ENCODE results near the gene MACROD2. TPM values are rescaled to one million over a fixed set of nuclear protein-coding genes. Genes with fewer than 3 reads are reported as not detected.
"Not testable (repeated sequence)": the region's sequence is repeated elsewhere in the genome, so short reads cannot be mapped to it uniquely, and the experiment has no call there.

MACROD2 gene
- 7.1 TPM for polyA plus RNA-seq (2013, experiment 1 of 4)
- polyA plus RNA-seq (2013, experiment 2 of 4): 8.5 TPM
- polyA plus RNA-seq (2013, experiment 3 of 4): 4.9 TPM
- 7.4 TPM for polyA plus RNA-seq (2013, experiment 4 of 4)

GRCh38 chr20:13995086-13995665, at the start of gene MACROD2:
Gene MACROD2, plus strand, starts transcription at chr20:13995516.
- H3K27ac ChIP-seq (ENCODE audit: insufficient read depth, low read depth, low read length, poor library complexity, severe bottlenecking): no peak within 1 kb of the TSS
- no peaks in the 10 kb centered on the region for H3K36me3 ChIP-seq (ENCODE audit: control insufficient read depth, insufficient read depth, low read length)
- H3K27me3 ChIP-seq (ENCODE audit: control insufficient read depth, insufficient read depth, low read length, poor library complexity, severe bottlenecking): peaks cover 12% of the 10 kb centered on the region
- 1% methylated on average over 61 of the region's 61 CpGs for WGBS, 2 experiments
- H3K9me3 ChIP-seq (ENCODE audit: control insufficient read depth, low read length): no peaks in the 10 kb centered on the region
- H3K4me1 ChIP-seq (ENCODE audit: control insufficient read depth, insufficient read depth, low read length): no peaks in the 10 kb centered on the region
- H3K4me3 ChIP-seq (ENCODE audit: insufficient read depth, low read depth, low read length): peak within 1 kb of the TSS; percentile 62

DNA sequence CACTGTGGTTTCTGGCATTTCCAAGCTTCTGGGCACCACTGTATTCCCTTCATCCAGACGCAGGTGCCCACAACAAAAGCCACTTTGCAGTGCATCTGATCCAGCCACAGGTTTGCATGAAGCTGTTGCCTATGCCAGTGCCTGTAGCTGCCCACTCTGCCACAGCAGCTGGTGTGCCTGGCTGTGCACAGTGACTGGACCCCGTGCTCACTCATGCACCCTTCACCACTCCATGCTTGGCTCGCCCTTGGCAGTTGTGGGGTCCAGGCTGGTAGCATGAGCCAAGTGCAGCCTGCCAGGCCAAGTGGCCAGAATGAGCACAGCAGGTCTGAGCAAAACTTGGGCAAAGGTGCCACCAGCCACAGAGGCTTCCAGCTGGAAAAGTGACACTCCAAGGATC, 47.6 kb upstream of the MACROD2 start:
- H3K27ac ChIP-seq (ENCODE audit: insufficient read depth, low read depth, low read length, poor library complexity, severe bottlenecking): no peak overlapping the region
- no peaks in the 10 kb centered on the region for H3K36me3 ChIP-seq (ENCODE audit: control insufficient read depth, insufficient read depth, low read length)
- no peaks in the 10 kb centered on the region for H3K4me1 ChIP-seq (ENCODE audit: control insufficient read depth, insufficient read depth, low read length)
- H3K9me3 ChIP-seq (ENCODE audit: control insufficient read depth, low read length): no peaks in the 10 kb centered on the region
- H3K27me3 ChIP-seq (ENCODE audit: control insufficient read depth, insufficient read depth, low read length, poor library complexity, severe bottlenecking): no peaks in the 10 kb centered on the region
- 89 to 94% methylated on average over 3 of the region's 3 CpGs for WGBS, 2 experiments
- H3K4me3 ChIP-seq (ENCODE audit: insufficient read depth, low read depth, low read length): no peak overlapping the region

GRCh38 chr20:13953227-13953626, 42.1 kb upstream of the MACROD2 start:
- Histone ChIP-seq H3K27me3 (ENCODE audit: control insufficient read depth, insufficient read depth, low read length, poor library complexity, severe bottlenecking) (no peaks in the 10 kb centered on the region), H3K27ac (ENCODE audit: insufficient read depth, low read depth, low read length, poor library complexity, severe bottlenecking) (no peak overlapping the region), H3K9me3 (ENCODE audit: control insufficient read depth, low read length) (no peaks in the 10 kb centered on the region), H3K4me1 (ENCODE audit: control insufficient read depth, insufficient read depth, low read length) (no peaks in the 10 kb centered on the region), H3K36me3 (ENCODE audit: control insufficient read depth, insufficient read depth, low read length) (no peaks in the 10 kb centered on the region), H3K4me3 (ENCODE audit: insufficient read depth, low read depth, low read length) (no peak overlapping the region)
- WGBS, 2 experiments: 79 to 88% methylated on average over 6 of the region's 6 CpGs

- no peaks in the 10 kb centered on the region for H3K9me3 ChIP-seq (ENCODE audit: control insufficient read depth, low read length)
- H3K27ac ChIP-seq (ENCODE audit: insufficient read depth, low read depth, low read length, poor library complexity, severe bottlenecking): no peak overlapping the region
- H3K4me1 ChIP-seq (ENCODE audit: control insufficient read depth, insufficient read depth, low read length): no peaks in the 10 kb centered on the region
- no peak overlapping the region for H3K4me3 ChIP-seq (ENCODE audit: insufficient read depth, low read depth, low read length)
- H3K36me3 ChIP-seq (ENCODE audit: control insufficient read depth, insufficient read depth, low read length): no peaks in the 10 kb centered on the region
- 100% methylated on average over 1 to 2 of the region's 2 CpGs for WGBS, 2 experiments
- no peaks in the 10 kb centered on the region for H3K27me3 ChIP-seq (ENCODE audit: control insufficient read depth, insufficient read depth, low read length, poor library complexity, severe bottlenecking)
These were observed 35.2 kb upstream of the MACROD2 start for GRCh38 chr20:13960119-13960518.

DNA sequence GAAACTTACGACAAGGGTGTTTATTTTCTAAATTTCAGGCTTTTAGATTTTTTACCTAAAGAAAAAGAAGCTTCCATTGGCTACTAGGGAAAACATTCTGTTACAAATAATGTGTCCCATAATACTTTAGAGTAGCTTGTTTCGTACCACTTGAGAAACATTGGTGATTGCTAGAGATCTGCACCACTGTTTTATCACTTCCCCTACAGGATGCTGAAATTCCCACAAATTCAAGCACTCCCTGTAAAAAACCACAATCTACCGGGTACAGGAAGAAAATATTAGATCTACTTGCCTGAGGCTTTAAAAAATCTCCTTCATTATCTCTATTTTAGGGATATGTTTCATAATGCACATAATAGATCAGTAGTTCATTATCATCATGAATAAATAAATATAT, 34.8 kb upstream of the MACROD2 start:
- no peaks in the 10 kb centered on the region for H3K4me1 ChIP-seq (ENCODE audit: control insufficient read depth, insufficient read depth, low read length)
- no peaks in the 10 kb centered on the region for H3K27me3 ChIP-seq (ENCODE audit: control insufficient read depth, insufficient read depth, low read length, poor library complexity, severe bottlenecking)
- 97 to 100% methylated on average over 2 to 3 of the region's 3 CpGs for WGBS, 2 experiments
- no peak overlapping the region for H3K27ac ChIP-seq (ENCODE audit: insufficient read depth, low read depth, low read length, poor library complexity, severe bottlenecking)
- H3K36me3 ChIP-seq (ENCODE audit: control insufficient read depth, insufficient read depth, low read length): no peaks in the 10 kb centered on the region
- no peak overlapping the region for H3K4me3 ChIP-seq (ENCODE audit: insufficient read depth, low read depth, low read length)
- H3K9me3 ChIP-seq (ENCODE audit: control insufficient read depth, low read length): no peaks in the 10 kb centered on the region

DNA sequence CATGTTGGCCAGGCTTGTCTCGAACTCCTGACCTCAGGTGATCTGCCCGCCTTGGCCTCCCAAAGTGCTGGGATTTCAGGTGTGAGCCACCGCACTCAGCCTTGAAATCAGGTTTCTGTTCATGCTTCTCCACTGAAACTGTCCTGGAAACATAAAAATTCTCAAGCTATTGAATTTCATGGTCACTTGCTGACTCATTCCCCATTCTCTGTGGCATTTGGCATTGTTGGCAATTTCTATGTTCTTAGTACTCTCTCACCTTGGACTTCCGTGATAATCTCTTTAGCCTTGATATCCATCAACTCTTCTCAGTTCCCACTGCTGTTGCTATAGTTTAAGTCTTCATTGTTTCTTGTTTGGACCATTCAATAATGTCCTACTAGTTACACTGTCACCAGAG, 11.1 kb upstream of the MACROD2 start:
- Histone ChIP-seq H3K9me3 (ENCODE audit: control insufficient read depth, low read length) (no peaks in the 10 kb centered on the region), H3K27ac (ENCODE audit: insufficient read depth, low read depth, low read length, poor library complexity, severe bottlenecking) (no peak overlapping the region), H3K4me3 (ENCODE audit: insufficient read depth, low read depth, low read length) (no peak overlapping the region), H3K4me1 (ENCODE audit: control insufficient read depth, insufficient read depth, low read length) (no peaks in the 10 kb centered on the region), H3K36me3 (ENCODE audit: control insufficient read depth, insufficient read depth, low read length) (no peaks in the 10 kb centered on the region), H3K27me3 (ENCODE audit: control insufficient read depth, insufficient read depth, low read length, poor library complexity, severe bottlenecking) (no peaks in the 10 kb centered on the region)
- WGBS, 2 experiments: 68 to 71% methylated on average over 4 of the region's 4 CpGs

DNA sequence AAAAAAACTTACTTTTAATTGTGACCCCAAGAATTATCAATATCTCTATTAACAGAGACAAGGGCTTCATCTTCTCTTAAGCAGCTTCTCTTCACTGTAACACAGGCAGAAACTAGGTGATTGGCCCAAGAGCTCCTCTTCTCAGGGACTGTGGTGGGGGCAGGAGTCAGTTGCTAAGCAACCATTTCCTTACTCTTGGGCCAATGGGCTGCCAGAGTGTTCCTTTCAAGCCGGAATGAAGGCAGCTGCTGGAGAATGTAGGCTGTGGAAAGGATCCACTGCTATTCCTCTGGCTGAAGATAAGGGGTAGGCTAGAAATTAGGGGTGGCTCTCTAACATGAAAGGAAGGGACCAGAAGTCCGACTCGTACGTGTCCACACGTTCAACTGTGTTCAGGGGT, 4.9 kb upstream of the MACROD2 start, which contains the start of gene SEL1L2:
TSS of gene SEL1L2 (minus strand) at position 150 of the 400 bp plus-strand sequence. CDS start at position 70, 80 bp downstream.
- Histone ChIP-seq H3K4me3 (ENCODE audit: insufficient read depth, low read depth, low read length) (no peak within 1 kb of the TSS), H3K4me1 (ENCODE audit: control insufficient read depth, insufficient read depth, low read length) (no peaks in the 10 kb centered on the region), H3K9me3 (ENCODE audit: control insufficient read depth, low read length) (no peaks in the 10 kb centered on the region), H3K36me3 (ENCODE audit: control insufficient read depth, insufficient read depth, low read length) (no peaks in the 10 kb centered on the region), H3K27ac (ENCODE audit: insufficient read depth, low read depth, low read length, poor library complexity, severe bottlenecking) (peak within 1 kb of the TSS; percentile 83), H3K27me3 (ENCODE audit: control insufficient read depth, insufficient read depth, low read length, poor library complexity, severe bottlenecking) (no peaks in the 10 kb centered on the region)
- 56 to 69% methylated on average over 4 to 5 of the region's 5 CpGs for WGBS, 2 experiments

DNA sequence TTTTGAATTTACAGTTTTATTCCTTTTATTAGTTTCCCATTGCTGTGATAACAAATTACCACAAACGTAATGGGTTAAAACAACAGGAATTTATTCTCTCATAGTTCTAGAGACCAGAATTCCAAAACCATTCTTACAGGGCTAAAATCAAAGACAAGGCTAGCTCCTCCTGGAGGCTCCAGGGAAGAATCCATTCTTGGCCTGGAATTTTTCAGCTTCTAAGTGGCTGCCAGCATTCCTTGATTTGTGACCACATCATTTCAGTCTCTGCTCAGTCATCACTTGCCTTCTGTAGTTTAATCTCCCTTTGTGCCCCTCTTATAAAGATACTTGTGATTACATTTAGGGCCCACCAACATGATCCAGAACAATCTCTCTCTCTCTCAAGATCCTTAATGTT, 4.0 kb upstream of the MACROD2 start:
- H3K27ac ChIP-seq (ENCODE audit: insufficient read depth, low read depth, low read length, poor library complexity, severe bottlenecking): peak overlapping the region; percentile 83
- H3K4me1 ChIP-seq (ENCODE audit: control insufficient read depth, insufficient read depth, low read length): no peaks in the 10 kb centered on the region
- 94 to 100% methylated on average over 1 of the region's 1 CpG for WGBS, 2 experiments
- no peaks in the 10 kb centered on the region for H3K36me3 ChIP-seq (ENCODE audit: control insufficient read depth, insufficient read depth, low read length)
- peaks cover 6% of the 10 kb centered on the region for H3K27me3 ChIP-seq (ENCODE audit: control insufficient read depth, insufficient read depth, low read length, poor library complexity, severe bottlenecking)
- no peaks in the 10 kb centered on the region for H3K9me3 ChIP-seq (ENCODE audit: control insufficient read depth, low read length)
- no peak overlapping the region for H3K4me3 ChIP-seq (ENCODE audit: insufficient read depth, low read depth, low read length)

- not testable (repeated sequence) for H3K36me3 ChIP-seq (ENCODE audit: control insufficient read depth, insufficient read depth, low read length); H3K9me3 ChIP-seq (ENCODE audit: control insufficient read depth, low read length); H3K27ac ChIP-seq (ENCODE audit: insufficient read depth, low read depth, low read length, poor library complexity, severe bottlenecking); H3K4me1 ChIP-seq (ENCODE audit: control insufficient read depth, insufficient read depth, low read length); H3K4me3 ChIP-seq (ENCODE audit: insufficient read depth, low read depth, low read length)
- H3K27me3 ChIP-seq (ENCODE audit: control insufficient read depth, insufficient read depth, low read length, poor library complexity, severe bottlenecking): peaks cover 12% of the 10 kb centered on the region
- whole genome bisulfite sequencing, 2 experiments: 92 to 94% methylated on average over 4 to 5 of the region's 5 CpGs
These were observed 3.4 kb upstream of the MACROD2 start for GRCh38 chr20:13991955-13992354.

DNA sequence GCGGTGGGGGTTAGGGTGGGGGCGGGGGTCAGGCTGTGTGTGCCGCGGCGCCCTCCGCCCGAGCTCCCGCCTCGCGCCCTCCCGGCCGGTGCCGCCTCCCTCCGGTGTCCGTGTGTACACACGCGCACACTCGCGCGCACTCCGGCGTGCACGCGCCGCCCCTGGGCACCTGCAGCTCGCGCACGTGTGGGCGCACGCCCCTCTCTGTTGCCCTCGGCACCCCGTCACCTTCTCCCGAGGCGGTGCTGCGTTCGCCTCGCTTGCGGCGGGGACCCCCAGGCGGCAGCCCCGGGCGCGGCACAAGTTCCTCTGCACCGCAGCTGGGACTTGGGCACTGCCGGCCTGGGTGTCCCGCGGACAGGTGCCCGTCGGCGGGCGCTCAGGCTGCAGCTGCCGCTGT, 525 bp downstream of the MACROD2 start:
- 0% methylated on average over 52 of the region's 52 CpGs for WGBS, 2 experiments
- H3K27ac ChIP-seq (ENCODE audit: insufficient read depth, low read depth, low read length, poor library complexity, severe bottlenecking): no peak overlapping the region
- H3K9me3 ChIP-seq (ENCODE audit: control insufficient read depth, low read length): no peaks in the 10 kb centered on the region
- H3K4me3 ChIP-seq (ENCODE audit: insufficient read depth, low read depth, low read length): peak overlapping the region; percentile 62
- H3K36me3 ChIP-seq (ENCODE audit: control insufficient read depth, insufficient read depth, low read length): no peaks in the 10 kb centered on the region
- peaks cover 12% of the 10 kb centered on the region for H3K27me3 ChIP-seq (ENCODE audit: control insufficient read depth, insufficient read depth, low read length, poor library complexity, severe bottlenecking)
- no peaks in the 10 kb centered on the region for H3K4me1 ChIP-seq (ENCODE audit: control insufficient read depth, insufficient read depth, low read length)
